Loucy (cell line): Measurements from ENCODE around the gene OR2V1.
"Not testable (repeated sequence)": the region's sequence is repeated elsewhere in the genome, so short reads cannot be mapped to it uniquely, and the experiment has no call there.

Source experiments
- H2AFZ ChIP-seq: fragments of 200-600 bp; sonication (generic); 2 replicates; pipeline ENCODE4 v1.6.0; 2016; ENCODE audit warnings: antibody characterized with exemption, mild to moderate bottlenecking, low read length, moderate library complexity
- H3F3A ChIP-seq: fragments of 200-600 bp; 2 replicates; pipeline ENCODE4 v1.6.0; 2016; ENCODE audit warnings: antibody characterized with exemption, low read depth, mild to moderate bottlenecking
- H3K27me3 ChIP-seq: fragments of 200-600 bp; sonication (generic); 2 replicates; pipeline ENCODE4 v1.6.1; 2014; ENCODE audit warnings: low read length, mild to moderate bottlenecking; ENCODE audit not compliant: insufficient read depth, poor library complexity, severe bottlenecking
- H3K36me3 ChIP-seq: fragments of 200-600 bp; sonication (generic); 2 replicates; pipeline ENCODE4 v1.6.1; 2016; ENCODE audit warnings: low read length; ENCODE audit not compliant: insufficient read depth
- H3K4me1 ChIP-seq: fragments of 200-600 bp; sonication (generic); 2 replicates; pipeline ENCODE4 v1.5.1; 2014; ENCODE audit warnings: low read length, mild to moderate bottlenecking; ENCODE audit not compliant: insufficient read depth, poor library complexity, severe bottlenecking
- H3K4me2 ChIP-seq: fragments of 200-600 bp; sonication (generic); 2 replicates; pipeline ENCODE4 v1.6.0; 2014; ENCODE audit warnings: antibody characterized with exemption, low read length, low read depth, mild to moderate bottlenecking; ENCODE audit not compliant: poor library complexity, severe bottlenecking
- H3K4me3 ChIP-seq: fragments of 200-600 bp; sonication (generic); 2 replicates; pipeline ENCODE4 v1.5.1; 2014; ENCODE audit warnings: low read length, mild to moderate bottlenecking, mixed read lengths; ENCODE audit not compliant: poor library complexity, severe bottlenecking
- H3K79me2 ChIP-seq: fragments of 200-600 bp; sonication (generic); 2 replicates; pipeline ENCODE4 v1.6.1; 2014; ENCODE audit warnings: low read length; ENCODE audit not compliant: insufficient read depth
- H3K9ac ChIP-seq: fragments of 200-600 bp; sonication (generic); 2 replicates; pipeline ENCODE4 v1.6.0; 2014; ENCODE audit warnings: mild to moderate bottlenecking, low read depth, low read length, moderate library complexity; ENCODE audit not compliant: poor library complexity, severe bottlenecking
- H3K9me2 ChIP-seq: fragments of 200-600 bp; sonication (generic); replicated peaks from 2 replicates; pipeline ENCODE4 v1.6.1; 2016; ENCODE audit warnings: low read depth, low read length, mixed read lengths
- H3K9me3 ChIP-seq: fragments of 200-600 bp; sonication (generic); 2 replicates; pipeline ENCODE4 v1.6.1; 2014; ENCODE audit warnings: mild to moderate bottlenecking, antibody characterized with exemption, low read length, low read depth; ENCODE audit not compliant: insufficient read depth
- H4K20me1 ChIP-seq: fragments of 200-600 bp; sonication (generic); 2 replicates; pipeline ENCODE4 v1.6.0; 2014; ENCODE audit warnings: antibody characterized with exemption, low read length, mild to moderate bottlenecking; ENCODE audit not compliant: insufficient read depth, poor library complexity, severe bottlenecking
- CTCF ChIP-seq: fragments of 200-600 bp; sonication (generic); conservative IDR thresholded peaks from 2 replicates; pipeline ENCODE4 v1.5.1; 2014; ENCODE audit warnings: mild to moderate bottlenecking, antibody characterized with exemption, low read length
- EZH2phosphoT487 ChIP-seq: fragments of 200-600 bp; IDR thresholded peaks from 2 replicates; pipeline ENCODE4 v1.6.1; 2018; ENCODE audit warnings: antibody characterized with exemption, mild to moderate bottlenecking, moderate library complexity, borderline replicate concordance

Gene OR2V1

GRCh38 chr5:181164076-181164952, 33.3 kb upstream of the OR2V1 start:
- H3K9ac ChIP-seq: no peak overlapping the region
- no peak overlapping the region for H3K4me2 ChIP-seq

GRCh38 chr5:181163487-181164075, 32.6 kb upstream of the OR2V1 start:
- no peaks in the 10 kb centered on the region for H3F3A ChIP-seq
- no peak overlapping the region for H3K4me2 ChIP-seq
- H3K4me3 ChIP-seq: no peak overlapping the region
- no peak overlapping the region for H2AFZ ChIP-seq
- no peaks in the 10 kb centered on the region for H3K27me3 ChIP-seq
- no peak overlapping the region for H3K9ac ChIP-seq
- peaks cover 4% of the 10 kb centered on the region for H3K4me1 ChIP-seq
- H3K79me2 ChIP-seq: no peaks in the 10 kb centered on the region
- no peaks in the 10 kb centered on the region for H4K20me1 ChIP-seq
- H3K9me2 ChIP-seq: no peaks in the 10 kb centered on the region
- H3K36me3 ChIP-seq: no peaks in the 10 kb centered on the region
- TF ChIP-seq EZH2phosphoT487: no peak
- TF ChIP-seq CTCF: no peak
- no peaks in the 10 kb centered on the region for H3K9me3 ChIP-seq

More at GRCh38 chr5:181164076-181164952, 33.3 kb upstream of the OR2V1 start:
- Histone ChIP-seq H3K9me3 (no peaks in the 10 kb centered on the region), H3K27me3 (no peaks in the 10 kb centered on the region), H3K36me3 (no peaks in the 10 kb centered on the region), H4K20me1 (no peaks in the 10 kb centered on the region), H3K4me3 (no peak overlapping the region), H3F3A (no peaks in the 10 kb centered on the region), H3K4me1 (peaks cover 4% of the 10 kb centered on the region), H3K79me2 (no peaks in the 10 kb centered on the region), H3K9me2 (no peaks in the 10 kb centered on the region), H2AFZ (no peak overlapping the region)
- TF ChIP-seq EZH2phosphoT487 (no peak), CTCF (no peak)

DNA sequence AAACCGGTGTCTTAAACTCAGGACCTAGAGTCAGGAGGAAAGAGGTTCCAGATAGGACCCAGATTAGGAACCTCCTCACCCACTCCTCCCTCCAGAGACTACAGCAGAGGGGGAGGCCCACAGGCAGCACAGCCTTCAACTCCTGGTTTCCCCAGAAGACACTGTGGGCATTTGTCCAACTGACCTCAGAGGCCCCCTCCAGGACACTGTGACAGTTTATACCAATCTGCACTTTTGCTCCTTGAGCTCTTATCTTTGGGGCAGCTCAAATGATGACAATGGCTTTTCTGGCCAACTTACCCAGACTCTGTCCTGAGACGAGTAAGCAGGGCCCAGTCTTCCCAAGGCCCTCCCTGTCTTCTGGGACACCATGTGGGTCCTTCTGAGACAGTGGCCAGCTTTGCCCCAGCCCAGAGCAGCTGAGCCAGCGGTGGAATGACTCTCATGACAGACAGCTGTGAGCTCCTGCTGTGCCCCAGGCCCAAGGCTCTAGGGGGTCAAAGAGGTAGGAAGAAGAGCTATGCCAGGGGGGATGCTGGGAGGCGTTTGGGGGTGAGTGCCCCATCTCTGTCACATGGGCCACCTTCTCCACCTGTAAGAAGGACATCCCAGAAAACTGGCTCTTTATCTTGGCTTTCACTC, 30.7 kb upstream of the OR2V1 start:
- TF ChIP-seq CTCF (no peak), EZH2phosphoT487 (no peak)
- Histone ChIP-seq H3K27me3 (no peaks in the 10 kb centered on the region), H3K4me3 (no peak overlapping the region), H3K79me2 (no peaks in the 10 kb centered on the region), H3K9me3 (no peaks in the 10 kb centered on the region), H3F3A (no peaks in the 10 kb centered on the region), H2AFZ (no peak overlapping the region), H3K9ac (no peak overlapping the region), H3K4me2 (no peak overlapping the region), H4K20me1 (no peaks in the 10 kb centered on the region), H3K36me3 (no peaks in the 10 kb centered on the region), H3K4me1 (no peaks in the 10 kb centered on the region), H3K9me2 (no peaks in the 10 kb centered on the region)

- not testable (repeated sequence) for H3K27me3 ChIP-seq, H3K9me3 ChIP-seq, H3K36me3 ChIP-seq, H3K4me3 ChIP-seq, H3K4me1 ChIP-seq, H3K9me2 ChIP-seq, H2AFZ ChIP-seq, H3K9ac ChIP-seq, H3K79me2 ChIP-seq, H3K4me2 ChIP-seq, H3F3A ChIP-seq, H4K20me1 ChIP-seq
These were observed 30.0 kb upstream of the OR2V1 start for GRCh38 chr5:181160755-181161533.
